Suprapubic skin (tissue), 4 donors: ENCODE results near the gene KCNIP3. TPM values are rescaled to one million over a fixed set of nuclear protein-coding genes. Genes with fewer than 3 reads are reported as not detected.
A peak's percentile ranks its signal among the peaks of the same experiment; 100 is the strongest.

Source experiments
- DNase-seq, 2 donors: peaks; one replicate each; pipeline ENCODE4 v3.0.0-alpha.2; 2019; ENCODE audit warnings: low spot score in 2 of 2
- H3K27ac ChIP-seq: fragments of 200-600 bp; sonication (generic); one replicate; pipeline ENCODE4 v1.5.1; 2019
- H3K27me3 ChIP-seq: fragments of 200-600 bp; sonication (generic); one replicate; pipeline ENCODE4 v1.5.1; 2019
- H3K36me3 ChIP-seq: fragments of 200-600 bp; sonication (generic); one replicate; pipeline ENCODE4 v1.5.1; 2019
- H3K4me1 ChIP-seq: fragments of 200-600 bp; sonication (generic); one replicate; pipeline ENCODE4 v1.5.1; 2019
- H3K4me3 ChIP-seq: fragments of 200-600 bp; sonication (generic); one replicate; pipeline ENCODE4 v1.5.1; 2019; ENCODE audit warnings: mild to moderate bottlenecking
- H3K9me3 ChIP-seq: fragments of 200-600 bp; sonication (generic); one replicate; pipeline ENCODE4 v1.5.1; 2019
- EP300 ChIP-seq: sonication (generic); formaldehyde crosslinking; IDR thresholded peaks from one replicate; pipeline ENCODE4 v1.6.1; 2017; ENCODE audit warnings: antibody characterized with exemption
- POLR2A ChIP-seq, 2 donors: fragments of 450-650 bp; IDR thresholded peaks; one replicate each; pipeline ENCODE4 v1.6.1; 2017; ENCODE audit warnings: antibody characterized with exemption in 2 of 2, mild to moderate bottlenecking in 2 of 2, moderate library complexity in 2 of 2
- POLR2AphosphoS5 ChIP-seq, 3 donors: sonication (generic); formaldehyde crosslinking; IDR thresholded peaks; one replicate each; pipeline ENCODE4 v1.6.1; 2017; ENCODE audit warnings: antibody characterized with exemption in 3 of 3
- WGBS: methylation state at CpG from one replicate; pipeline ENCODE4 v1.1.5; 2018; 5-methylcytosine and 5-hydroxymethylcytosine counted together
- total RNA-seq, 4 donors: library from RNA; depleted of rRNA; stranded (reverse); fragments of >200 nt; gene quantifications; one replicate each; pipeline ENCODE4 v1.1.0, GENCODE V29; 2016
- TF ChIP-seq, protein P1 (sequence below), 2 donors: fragments of 200-600 bp in 1 of 2; fragments of 450-650 bp in 1 of 2; sonication (generic) in 1 of 2; IDR thresholded peaks; one replicate each; pipeline ENCODE4 v1.5.1; 2016 to 2019; ENCODE audit warnings: antibody characterized with exemption in 2 of 2, mild to moderate bottlenecking in 1 of 2, moderate library complexity in 1 of 2

The KCNIP3 gene
- total RNA-seq, 4 donors from 2014 or later: 7.1 to 21.6 (median 13.6) TPM

DNA sequence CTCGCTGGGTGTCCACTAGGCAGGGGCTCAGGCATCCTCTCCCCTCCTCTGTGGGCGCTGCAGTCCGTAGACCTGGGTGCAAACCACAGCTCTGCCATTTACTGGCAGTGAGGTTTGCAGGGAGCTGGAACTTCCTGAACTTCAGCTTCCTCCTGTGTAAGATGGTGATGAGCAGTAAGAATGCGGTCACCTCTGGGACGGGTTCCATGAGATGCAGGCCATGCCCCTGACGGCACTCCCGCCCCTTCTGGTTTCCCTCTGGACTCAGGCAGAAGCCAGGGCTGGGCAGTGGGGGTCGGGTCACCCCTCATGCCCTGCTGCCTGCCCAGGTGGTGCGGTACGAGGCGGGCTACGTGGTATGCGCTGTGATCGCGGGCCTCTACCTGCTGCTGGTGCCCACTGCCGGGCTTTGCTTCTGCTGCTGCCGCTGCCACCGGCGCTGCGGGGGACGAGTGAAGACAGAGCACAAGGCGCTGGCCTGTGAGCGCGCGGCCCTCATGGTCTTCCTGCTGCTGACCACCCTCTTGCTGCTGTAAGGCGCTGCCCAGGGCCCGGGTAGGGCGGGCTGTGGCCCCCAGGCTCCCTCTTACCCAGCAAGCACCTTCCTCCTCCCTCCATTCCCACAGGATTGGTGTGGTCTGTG lies 21.4 kb upstream of the KCNIP3 start:
- 72% methylated on average over 9 of the region's 28 CpGs for WGBS
- peaks cover 56% of the 10 kb centered on the region for H3K4me1 ChIP-seq
- peak overlapping the region; percentile 48 for H3K4me3 ChIP-seq
- TF ChIP-seq, protein P1, sequence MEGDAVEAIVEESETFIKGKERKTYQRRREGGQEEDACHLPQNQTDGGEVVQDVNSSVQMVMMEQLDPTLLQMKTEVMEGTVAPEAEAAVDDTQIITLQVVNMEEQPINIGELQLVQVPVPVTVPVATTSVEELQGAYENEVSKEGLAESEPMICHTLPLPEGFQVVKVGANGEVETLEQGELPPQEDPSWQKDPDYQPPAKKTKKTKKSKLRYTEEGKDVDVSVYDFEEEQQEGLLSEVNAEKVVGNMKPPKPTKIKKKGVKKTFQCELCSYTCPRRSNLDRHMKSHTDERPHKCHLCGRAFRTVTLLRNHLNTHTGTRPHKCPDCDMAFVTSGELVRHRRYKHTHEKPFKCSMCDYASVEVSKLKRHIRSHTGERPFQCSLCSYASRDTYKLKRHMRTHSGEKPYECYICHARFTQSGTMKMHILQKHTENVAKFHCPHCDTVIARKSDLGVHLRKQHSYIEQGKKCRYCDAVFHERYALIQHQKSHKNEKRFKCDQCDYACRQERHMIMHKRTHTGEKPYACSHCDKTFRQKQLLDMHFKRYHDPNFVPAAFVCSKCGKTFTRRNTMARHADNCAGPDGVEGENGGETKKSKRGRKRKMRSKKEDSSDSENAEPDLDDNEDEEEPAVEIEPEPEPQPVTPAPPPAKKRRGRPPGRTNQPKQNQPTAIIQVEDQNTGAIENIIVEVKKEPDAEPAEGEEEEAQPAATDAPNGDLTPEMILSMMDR (IDR thresholded peaks at IDR 0.05): no peak
- no peak for TF ChIP-seq POLR2A (IDR thresholded peaks at IDR 0.05)
- TF ChIP-seq EP300: no peak
- TF ChIP-seq POLR2AphosphoS5 (IDR thresholded peaks at IDR 0.05): no peak
- H3K36me3 ChIP-seq: peaks cover 8% of the 10 kb centered on the region
- no peaks in the 10 kb centered on the region for H3K27me3 ChIP-seq
- DNase-seq: peak; percentile 58 to 78
- peak overlapping the region; percentile 90 for H3K27ac ChIP-seq
- H3K9me3 ChIP-seq: no peaks in the 10 kb centered on the region

DNA sequence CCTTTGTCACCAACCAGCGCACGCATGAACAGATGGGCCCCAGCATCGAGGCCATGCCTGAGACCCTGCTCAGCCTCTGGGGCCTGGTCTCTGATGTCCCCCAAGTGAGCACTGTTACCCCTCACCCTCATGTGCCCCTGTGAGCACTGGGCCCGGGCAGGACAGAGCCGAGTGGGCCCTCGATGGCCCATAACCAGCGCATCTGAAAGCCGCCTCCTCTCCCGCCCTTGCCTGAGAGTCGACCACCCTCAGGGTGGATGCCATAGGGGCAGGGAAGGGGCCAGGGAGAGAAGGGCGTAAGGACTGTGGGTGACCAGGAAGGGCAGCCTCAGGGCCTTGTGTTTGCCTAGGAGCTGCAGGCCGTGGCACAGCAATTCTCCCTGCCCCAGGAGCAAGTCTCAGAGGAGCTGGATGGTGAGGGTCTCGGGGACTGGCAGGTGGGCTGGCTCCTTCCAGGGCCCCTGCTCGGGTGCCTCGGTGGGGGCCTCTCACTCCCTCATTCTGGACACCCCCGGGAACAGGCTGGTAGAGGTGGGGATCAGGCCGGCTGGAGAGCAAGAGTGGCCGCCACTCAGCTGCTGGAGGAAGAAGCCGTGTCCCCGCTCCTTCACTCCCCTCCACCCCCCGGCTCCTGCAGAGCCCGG lies 20.8 kb upstream of the KCNIP3 start:
- TF ChIP-seq POLR2A (IDR thresholded peaks at IDR 0.05) (no peak), EP300 (no peak), POLR2AphosphoS5 (IDR thresholded peaks at IDR 0.05) (no peak)
- TF ChIP-seq, protein P1 (IDR thresholded peaks at IDR 0.05): no peak
- 85% methylated on average over 11 of the region's 22 CpGs for WGBS
- H3K9me3 ChIP-seq: no peaks in the 10 kb centered on the region
- peak overlapping the region; percentile 90 for H3K27ac ChIP-seq
- no peaks in the 10 kb centered on the region for H3K27me3 ChIP-seq
- H3K36me3 ChIP-seq: peaks cover 8% of the 10 kb centered on the region
- peaks cover 56% of the 10 kb centered on the region for H3K4me1 ChIP-seq
- H3K4me3 ChIP-seq: peak overlapping the region; percentile 48
- peak; percentile 57 to 72 for DNase-seq

DNA sequence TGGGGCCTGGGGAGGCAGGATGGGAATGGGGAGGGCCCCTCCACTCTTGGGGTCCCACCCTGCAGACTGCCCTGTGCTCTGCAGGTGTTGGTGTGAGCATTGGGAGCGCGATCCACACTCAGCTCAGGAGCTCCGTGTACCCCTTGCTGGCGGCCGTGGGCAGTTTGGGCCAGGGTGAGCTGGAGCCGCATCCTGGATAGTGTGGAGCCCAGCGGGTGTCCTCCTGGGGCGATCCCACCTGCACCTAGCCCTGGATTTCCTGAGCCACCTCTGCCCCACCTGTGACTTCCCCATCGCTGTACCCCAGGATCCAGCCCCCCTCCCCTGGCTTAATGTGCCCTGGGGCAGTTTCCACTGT lies 20.3 kb upstream of the KCNIP3 start:
- no peaks in the 10 kb centered on the region for H3K27me3 ChIP-seq
- peak; percentile 48 to 72 for DNase-seq
- peaks cover 56% of the 10 kb centered on the region for H3K4me1 ChIP-seq
- WGBS: 85% methylated on average over 4 of the region's 9 CpGs
- peak overlapping the region; percentile 48 for H3K4me3 ChIP-seq
- H3K9me3 ChIP-seq: no peaks in the 10 kb centered on the region
- H3K36me3 ChIP-seq: peaks cover 8% of the 10 kb centered on the region
- peak overlapping the region; percentile 90 for H3K27ac ChIP-seq
- TF ChIP-seq, protein P1 (IDR thresholded peaks at IDR 0.05): no peak
- TF ChIP-seq EP300 (no peak), POLR2AphosphoS5 (IDR thresholded peaks at IDR 0.05) (no peak), POLR2A (IDR thresholded peaks at IDR 0.05) (no peak)

DNA sequence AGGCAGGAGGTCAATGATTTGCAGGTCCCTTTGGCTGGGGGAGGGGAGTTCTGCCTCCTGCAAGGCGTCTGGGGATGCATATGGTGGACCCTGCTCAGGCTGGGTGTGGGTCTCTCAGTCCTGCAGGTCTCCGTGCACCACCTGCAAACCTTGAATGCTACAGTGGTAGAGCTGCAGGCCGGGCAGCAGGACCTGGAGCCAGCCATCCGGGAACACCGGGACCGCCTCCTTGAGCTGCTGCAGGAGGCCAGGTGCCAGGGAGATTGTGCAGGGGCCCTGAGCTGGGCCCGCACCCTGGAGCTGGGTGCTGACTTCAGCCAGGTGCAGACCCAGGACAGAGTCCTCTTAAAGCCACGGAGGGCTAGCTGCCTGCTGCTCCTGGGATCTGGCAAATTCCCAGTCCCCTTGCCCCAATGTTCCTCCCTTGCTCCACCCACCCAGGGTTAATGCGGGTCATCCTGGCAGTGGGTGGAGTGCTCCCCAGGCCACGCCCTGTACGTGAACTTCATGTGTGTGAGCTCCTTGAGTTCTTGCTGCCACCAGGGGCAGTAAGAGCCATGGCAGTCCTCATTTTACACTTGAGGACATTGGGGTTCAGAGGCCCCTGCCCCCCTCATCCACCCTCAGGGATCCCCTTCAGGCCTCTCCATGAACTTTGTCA lies 19.8 kb upstream of the KCNIP3 start:
- 42% methylated on average over 6 of the region's 11 CpGs for WGBS
- DNase-seq: peak; percentile 65 to 72
- Histone ChIP-seq H3K4me1 (peaks cover 56% of the 10 kb centered on the region), H3K27ac (peak overlapping the region; percentile 90), H3K4me3 (peak overlapping the region; percentile 48), H3K9me3 (no peaks in the 10 kb centered on the region), H3K36me3 (peaks cover 8% of the 10 kb centered on the region), H3K27me3 (no peaks in the 10 kb centered on the region)
- TF ChIP-seq, protein P1 (IDR thresholded peaks at IDR 0.05): peak; percentile 2 to 47
- TF ChIP-seq EP300: no peak

DNA sequence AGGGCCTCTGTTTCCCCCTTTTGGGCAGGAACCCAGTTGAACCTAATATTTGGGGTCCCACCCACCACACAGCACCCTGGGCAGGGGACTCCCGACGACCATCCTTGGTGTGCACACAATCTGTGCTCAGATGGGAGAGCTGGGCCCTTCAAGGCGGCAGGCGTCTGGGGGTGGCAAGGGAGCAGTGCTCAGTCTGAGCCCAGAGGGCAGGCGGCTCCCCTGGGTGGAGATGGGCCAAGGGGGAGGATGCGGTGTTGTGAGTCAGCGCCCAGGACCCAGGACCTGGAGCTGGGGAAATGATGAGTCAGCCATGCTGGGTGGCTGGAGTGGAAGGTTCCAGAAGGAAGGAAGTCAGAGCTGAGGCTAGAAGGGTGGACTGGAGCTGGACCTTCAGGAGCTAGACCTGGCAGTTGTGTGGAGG lies 19.1 kb upstream of the KCNIP3 start:
- peaks cover 56% of the 10 kb centered on the region for H3K4me1 ChIP-seq
- WGBS: 45% methylated on average over 3 of the region's 7 CpGs
- DNase-seq: peak in 1 of 2 donors; percentile 72
- H3K4me3 ChIP-seq: no peak overlapping the region
- peak overlapping the region; percentile 90 for H3K27ac ChIP-seq
- TF ChIP-seq EP300: no peak
- TF ChIP-seq POLR2AphosphoS5 (IDR thresholded peaks at IDR 0.05): no peak
- TF ChIP-seq, protein P1 (IDR thresholded peaks at IDR 0.05): no peak
- no peak for TF ChIP-seq POLR2A (IDR thresholded peaks at IDR 0.05)
- H3K27me3 ChIP-seq: no peaks in the 10 kb centered on the region
- H3K36me3 ChIP-seq: peaks cover 8% of the 10 kb centered on the region
- no peaks in the 10 kb centered on the region for H3K9me3 ChIP-seq
